Natural killer cell (primary cell): ENCODE data around the gene EHHADH. TPM values are rescaled to one million over a fixed set of nuclear protein-coding genes. Genes with fewer than 3 reads are reported as not detected.
"Not testable (repeated sequence)": the region's sequence is repeated elsewhere in the genome, so short reads cannot be mapped to it uniquely, and the experiment has no call there.

Experiments used
- ATAC-seq, 3 donors: fragments of 150-1000 bp in 2 of 3; fragments of 200-7000 bp in 1 of 3; cut with Tn5 transposase; 1 replicate in 1 of 3; 2 replicates in 2 of 3; pipeline ENCODE4 v1.10.0; 2021; ENCODE audit warnings: mild to moderate bottlenecking in 2 of 3, moderate library complexity in 2 of 3
- DNase-seq, 2 donors: peaks; one replicate each; pipeline versions ENCODE4 v3.0.0 to v3.0.0-alpha.2; 2013 to 2021; ENCODE audit warnings: mixed read lengths in 1 of 2
- H3K27ac ChIP-seq: one replicate; pipeline ENCODE4 v1.5.1; 2013; ENCODE audit warnings: mild to moderate bottlenecking, low read length
- H3K27me3 ChIP-seq: one replicate; pipeline ENCODE4 v1.6.1; 2013; ENCODE audit warnings: low read length; ENCODE audit not compliant: control insufficient read depth, insufficient read depth
- H3K36me3 ChIP-seq: one replicate; pipeline ENCODE4 v1.6.1; 2013; ENCODE audit warnings: low read length; ENCODE audit not compliant: control insufficient read depth, insufficient read depth
- H3K4me1 ChIP-seq: one replicate; pipeline ENCODE4 v1.6.1; 2013; ENCODE audit warnings: low read length; ENCODE audit not compliant: control insufficient read depth, insufficient read depth
- H3K4me3 ChIP-seq: one replicate; pipeline ENCODE4 v1.5.1; 2013; ENCODE audit warnings: low read length
- H3K9me3 ChIP-seq: one replicate; pipeline ENCODE4 v1.6.1; 2013; ENCODE audit warnings: low read length; ENCODE audit not compliant: control insufficient read depth, insufficient read depth
- H3K27ac Mint-ChIP-seq, 2 donors: one replicate each; pipeline ENCODE4 v1.8.0; 2022; ENCODE audit warnings: mild to moderate bottlenecking in 2 of 2, mixed read lengths in 2 of 2, moderate library complexity in 1 of 2
- H3K27me3 Mint-ChIP-seq, 2 donors: one replicate each; pipeline ENCODE4 v1.8.0; 2022; ENCODE audit warnings: low read depth in 2 of 2, mixed read lengths in 2 of 2
- H3K36me3 Mint-ChIP-seq: one replicate; pipeline ENCODE4 v1.8.0; 2022; ENCODE audit warnings: mixed read lengths
- H3K4me1 Mint-ChIP-seq, 2 donors: one replicate each; pipeline ENCODE4 v1.8.0; 2022; ENCODE audit warnings: mixed read lengths in 2 of 2
- H3K4me3 Mint-ChIP-seq: one replicate; pipeline ENCODE4 v1.8.0; 2022; ENCODE audit warnings: mild to moderate bottlenecking, moderate library complexity, mixed read lengths
- H3K9me3 Mint-ChIP-seq, 2 donors: one replicate each; pipeline ENCODE4 v1.8.0; 2022; ENCODE audit warnings: mixed read lengths in 2 of 2
- CTCF ChIP-seq: fragments of 200-600 bp; IDR thresholded peaks from one replicate; pipeline ENCODE4 v1.8.0; 2022; ENCODE audit warnings: antibody characterized with exemption
- WGBS: methylation state at CpG from one replicate; pipeline ENCODE4 v1.1.7; 2013; ENCODE audit warnings: missing lambda C conversion rate; ENCODE audit not compliant: insufficient coverage; 5-methylcytosine and 5-hydroxymethylcytosine counted together
- intact Hi-C: fragments of 100-400 bp; cut with micrococcal nuclease; formaldehyde crosslinking; loops from one replicate; pipeline ENCODE4 v1.14.2; 2022
- total RNA-seq, 4 donors: library from RNA; stranded (reverse); fragments of 120-200 nt in 1 of 4; gene quantifications; one replicate each; pipeline versions ENCODE4 v1.2.3 to v1.2.4, GENCODE V29; 2013 to 2022

The EHHADH gene
- total RNA-seq = 1 to 10 TPM in 1 of 3 donors, under 1 TPM in 2; 0.58 to 1.1 (median 0.64) TPM
- total RNA-seq (2013) = 1.5 TPM

DNA sequence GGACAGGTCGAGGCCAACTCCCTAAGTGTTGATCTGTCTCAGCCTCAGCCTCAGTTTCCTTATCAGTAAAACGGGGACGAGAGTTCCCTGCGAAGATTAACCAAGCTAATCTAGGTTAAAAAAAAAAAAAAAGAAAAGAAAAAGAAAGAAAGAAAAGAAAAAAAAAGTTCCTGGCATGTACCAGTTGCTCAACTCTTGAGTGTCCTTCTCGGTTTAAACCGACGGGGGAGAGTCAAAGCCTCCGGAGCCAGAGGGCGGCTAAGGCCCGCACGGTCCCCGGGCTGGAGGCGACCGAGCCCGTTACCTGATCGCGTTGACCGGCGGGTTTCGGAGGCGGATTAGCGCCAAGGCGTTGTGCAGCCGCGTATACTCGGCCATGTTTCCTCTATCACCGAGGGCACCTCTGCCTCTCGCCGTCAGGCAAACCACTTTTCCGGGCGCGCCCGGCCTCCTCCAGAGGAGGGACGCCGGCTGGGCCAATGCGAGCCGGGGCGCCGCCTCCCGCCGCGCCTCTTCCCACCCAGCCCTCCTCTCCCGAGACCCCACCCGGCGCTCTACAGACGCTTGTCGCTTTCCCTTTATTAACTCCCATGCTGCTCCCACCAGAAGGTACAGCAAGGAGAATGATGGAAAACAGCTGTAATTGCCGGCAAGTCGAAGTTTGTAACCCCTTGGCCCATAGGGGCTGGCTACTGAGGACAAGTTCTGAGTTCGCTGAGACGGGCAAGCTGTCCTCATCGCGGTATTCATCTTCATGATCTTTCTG, at the start of gene EHHADH:
TSS of gene EHHADH (minus strand) at position 405 of the 766 bp plus-strand sequence. CDS start at position 378, 27 bp downstream.
- Histone ChIP-seq H3K27me3 (no peaks in the 10 kb centered on the region), H3K27ac (peak within 1 kb of the TSS; percentile 45), H3K9me3 (no peaks in the 10 kb centered on the region), H3K4me3 (peak within 1 kb of the TSS; percentile 52), H3K4me1 (peaks cover 9% of the 10 kb centered on the region), H3K36me3 (no peaks in the 10 kb centered on the region)
- intact Hi-C loops = no loop called here
- ATAC-seq (peak; percentile 71 to 95 (median 92)), DNase-seq (peak; percentile 29 to 65)
- WGBS = 12% methylated on average over 53 of the region's 53 CpGs
- H3K36me3 Mint-ChIP-seq = peaks cover 7% of the 10 kb centered on the region
- peaks cover 0 to 11% of the 10 kb centered on the region in 2 donors for H3K27me3 Mint-ChIP-seq
- H3K4me1 Mint-ChIP-seq = peaks cover 0 to 5% of the 10 kb centered on the region in 2 donors
- H3K9me3 Mint-ChIP-seq = peaks cover 0 to 3% of the 10 kb centered on the region in 2 donors
- peak within 1 kb of the TSS in 1 of 2 donors; percentile 59 for H3K27ac Mint-ChIP-seq
- TF ChIP-seq CTCF = no peak
- peak within 1 kb of the TSS; percentile 90 for H3K4me3 Mint-ChIP-seq

DNA sequence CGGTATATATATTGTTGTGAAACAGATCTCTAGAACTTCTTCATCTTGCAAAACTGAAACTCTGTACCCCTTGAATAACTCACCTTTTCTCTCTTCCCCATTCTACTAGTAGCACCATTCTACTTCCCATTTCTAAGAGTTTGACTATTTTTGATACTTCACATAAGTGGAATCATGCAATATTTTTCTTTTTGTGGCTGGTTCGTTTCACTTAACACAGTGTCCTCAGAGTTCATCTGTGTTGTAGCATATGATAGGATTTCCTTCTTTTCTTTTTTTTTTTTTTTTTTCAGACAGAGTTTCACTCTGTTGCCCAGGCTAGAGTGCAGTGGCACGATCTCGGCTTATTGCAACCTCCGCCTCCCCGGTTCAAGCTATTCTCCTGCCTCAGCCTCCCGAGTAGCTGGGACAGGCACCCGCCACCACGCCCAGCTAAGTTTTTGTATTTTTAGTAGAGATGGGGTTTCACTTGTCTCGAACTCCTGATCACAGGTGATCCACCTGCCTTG, 46.1 kb upstream of the EHHADH start:
- H3K27ac Mint-ChIP-seq, H3K4me3 ChIP-seq, H3K36me3 ChIP-seq, intact Hi-C loops, H3K9me3 Mint-ChIP-seq, H3K27me3 Mint-ChIP-seq, H3K27ac ChIP-seq, H3K4me1 ChIP-seq, DNase-seq, H3K36me3 Mint-ChIP-seq, H3K4me1 Mint-ChIP-seq, H3K9me3 ChIP-seq, H3K4me3 Mint-ChIP-seq, H3K27me3 ChIP-seq, ATAC-seq: not testable (repeated sequence)
- 75% methylated on average over 8 of the region's 10 CpGs for WGBS

DNA sequence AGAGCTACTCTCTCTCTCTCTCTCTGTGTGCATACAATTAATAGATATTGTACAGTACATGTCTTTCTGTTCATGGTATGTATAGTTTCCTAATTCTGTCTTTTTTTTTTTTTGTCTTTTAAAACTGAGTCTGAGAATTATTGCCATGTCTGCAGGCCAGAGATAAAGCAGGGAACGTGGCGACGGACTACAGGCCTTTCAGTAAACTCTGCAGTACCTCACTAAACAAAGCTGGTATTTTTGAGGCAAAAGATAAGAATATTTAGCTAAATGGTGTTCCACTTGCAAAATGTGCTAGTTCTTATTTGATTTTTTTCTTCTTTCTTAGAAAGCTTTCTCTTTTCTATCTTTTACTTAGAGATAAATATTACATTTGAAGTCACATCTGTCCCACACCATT, 44.0 kb upstream of the EHHADH start:
- no peak for TF ChIP-seq CTCF
- H3K36me3 Mint-ChIP-seq = no peaks in the 10 kb centered on the region

DNA sequence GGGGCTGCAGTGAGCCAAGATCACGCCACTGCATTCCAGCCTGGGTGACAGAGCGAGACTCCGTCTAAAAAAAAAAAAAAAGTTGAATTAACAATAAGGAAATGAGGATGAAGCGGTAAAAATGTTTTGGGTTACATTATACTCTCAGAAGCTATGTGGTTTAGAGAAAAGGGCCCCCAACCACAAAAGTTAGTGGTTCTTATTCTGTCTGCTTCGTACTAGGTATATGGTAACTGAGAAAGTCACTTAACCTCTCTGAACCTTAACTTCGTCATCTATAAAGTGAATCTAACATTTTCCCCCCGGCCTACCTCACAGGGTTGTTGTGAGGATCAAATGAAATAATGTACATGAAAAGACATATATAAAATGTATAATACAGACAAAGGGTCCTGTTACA, 38.4 kb upstream of the EHHADH start:
- Mint-ChIP-seq H3K36me3 (no peaks in the 10 kb centered on the region), H3K4me3 (no peak overlapping the region), H3K27me3 (no peaks in the 10 kb centered on the region), H3K9me3 (no peaks in the 10 kb centered on the region), H3K4me1 (no peaks in the 10 kb centered on the region), H3K27ac (no peak overlapping the region)
- intact Hi-C loops = no loop called here
- no peak overlapping the region for H3K27ac ChIP-seq
- DNase-seq (no peak), ATAC-seq (no peak)
- H3K36me3 ChIP-seq = no peaks in the 10 kb centered on the region
- 89% methylated on average over 4 of the region's 7 CpGs for whole genome bisulfite sequencing
- H3K27me3 ChIP-seq = no peaks in the 10 kb centered on the region
- no peak overlapping the region for H3K4me3 ChIP-seq
- H3K9me3 ChIP-seq = no peaks in the 10 kb centered on the region
- no peaks in the 10 kb centered on the region for H3K4me1 ChIP-seq
- no peak for TF ChIP-seq CTCF

More for the DNA sequence above, 44.0 kb upstream of the EHHADH start:
- Histone ChIP-seq H3K27ac (no peak overlapping the region), H3K9me3 (no peaks in the 10 kb centered on the region), H3K36me3 (no peaks in the 10 kb centered on the region), H3K4me3 (no peak overlapping the region), H3K4me1 (no peaks in the 10 kb centered on the region), H3K27me3 (no peaks in the 10 kb centered on the region)
- Mint-ChIP-seq H3K4me1 (no peaks in the 10 kb centered on the region), H3K27ac (no peak overlapping the region), H3K4me3 (no peak overlapping the region), H3K27me3 (no peaks in the 10 kb centered on the region), H3K9me3 (no peaks in the 10 kb centered on the region)
- WGBS = 100% methylated on average over 3 of the region's 3 CpGs
- ATAC-seq (no peak), DNase-seq (no peak)
- intact Hi-C loops = no loop called here
